ENCODE results near the gene THRAP3. TPM values are rescaled to one million over a fixed set of nuclear protein-coding genes. Genes with fewer than 3 reads are reported as not detected.
A peak's percentile ranks its signal among the peaks of the same experiment; 100 is the strongest.

Gene THRAP3
- total RNA-seq, 1 experiment from 2014 or later: 86.8 TPM

DNA sequence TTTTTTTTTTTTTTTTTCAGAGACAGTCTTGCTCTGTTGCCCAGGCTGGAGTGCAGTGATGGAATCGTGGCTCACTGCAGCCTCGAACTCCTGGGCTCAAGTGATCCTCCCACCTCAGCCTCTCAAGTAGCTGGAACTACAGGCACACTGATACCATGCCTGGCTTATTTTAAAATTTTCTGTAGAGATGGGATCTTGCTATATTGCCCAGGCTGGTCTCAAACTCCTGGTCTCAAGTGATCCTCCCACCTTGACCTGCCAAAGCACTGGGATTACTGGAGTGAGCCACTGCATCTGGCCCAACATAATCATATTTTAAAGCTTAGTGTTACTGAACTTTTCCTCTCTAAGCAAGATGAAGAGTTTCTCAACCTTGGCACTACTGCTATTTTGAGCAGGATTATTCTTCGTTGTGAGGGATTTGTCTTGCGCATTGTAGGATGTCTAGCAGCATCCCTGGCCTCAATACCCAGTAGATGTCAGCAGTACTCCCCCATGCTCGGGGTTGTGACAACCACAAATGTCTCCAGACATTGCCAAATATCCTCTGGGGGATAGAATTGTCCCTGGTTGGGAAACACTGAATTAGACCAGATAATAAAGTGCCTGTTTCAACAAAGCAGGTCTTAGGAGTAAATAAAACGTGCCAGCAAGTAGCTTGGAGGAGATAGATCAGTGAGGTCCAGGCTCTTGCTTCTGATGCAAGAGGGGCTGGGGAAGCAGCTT, 15.1 kb upstream of the THRAP3 start:
- Histone ChIP-seq H3K4me3 (ENCODE audit: low read depth, low read length) (no peak overlapping the region), H3K9me3 (no peaks in the 10 kb centered on the region), H3K36me3 (ENCODE audit: control insufficient read depth, insufficient read depth, low read length) (no peaks in the 10 kb centered on the region), H3K27me3 (replicated peaks; ENCODE audit: control insufficient read depth, insufficient read depth, low read length) (no peaks in the 10 kb centered on the region), H3K4me1 (no peaks in the 10 kb centered on the region)
- intact Hi-C loops (cut with micrococcal nuclease; ENCODE audit: unreplicated experiment): no loop called here
- Mint-ChIP-seq H3K9me3 (ENCODE audit: unreplicated experiment) (no peaks in the 10 kb centered on the region), H3K27me3 (ENCODE audit: insufficient read depth, unreplicated experiment) (no peaks in the 10 kb centered on the region), H3K36me3 (ENCODE audit: insufficient read depth, unreplicated experiment) (no peaks in the 10 kb centered on the region), H3K4me1 (ENCODE audit: low read depth, unreplicated experiment) (no peaks in the 10 kb centered on the region), H3K27ac (ENCODE audit: unreplicated experiment) (no peak overlapping the region), H3K4me3 (ENCODE audit: unreplicated experiment) (no peak overlapping the region)
- DNase-seq: peak in 1 of 2 experiments; percentile 27
- TF ChIP-seq CTCF (IDR thresholded peaks at IDR 0.05; ENCODE audit: insufficient read depth in 1 of 2, low read depth in 1 of 2, low read length in 1 of 2, severe bottlenecking in 1 of 2, unreplicated experiment in 1 of 2): no peak
- POLR2A ChIA-PET: no interaction called here
- no TSS peak for BruUV-seq (replicated peaks)
- CTCF ChIA-PET: interaction anchor here (1.1 kb wide), 1 partner anchor 15 kb away, joined by 5 read pairs; the partner anchor contains the start of gene THRAP3

GRCh38 chr1:36211307-36211706, 12.9 kb upstream of the THRAP3 start:
- no peaks in the 10 kb centered on the region for H3K4me1 ChIP-seq
- intact Hi-C loops (cut with micrococcal nuclease; ENCODE audit: unreplicated experiment): no loop called here
- H3K4me3 Mint-ChIP-seq (ENCODE audit: unreplicated experiment): no peak overlapping the region
- no peaks in the 10 kb centered on the region for H3K9me3 ChIP-seq
- no peak for DNase-seq
- H3K36me3 Mint-ChIP-seq (ENCODE audit: insufficient read depth, unreplicated experiment): no peaks in the 10 kb centered on the region
- no peaks in the 10 kb centered on the region for H3K9me3 Mint-ChIP-seq (ENCODE audit: unreplicated experiment)
- H3K27me3 Mint-ChIP-seq (ENCODE audit: insufficient read depth, unreplicated experiment): no peaks in the 10 kb centered on the region
- no peak for TF ChIP-seq CTCF (IDR thresholded peaks at IDR 0.05; ENCODE audit: insufficient read depth in 1 of 2, low read depth in 1 of 2, low read length in 1 of 2, severe bottlenecking in 1 of 2, unreplicated experiment in 1 of 2)
- H3K27ac Mint-ChIP-seq (ENCODE audit: unreplicated experiment): no peak overlapping the region
- no peak overlapping the region for H3K4me3 ChIP-seq (ENCODE audit: low read depth, low read length)
- H3K4me1 Mint-ChIP-seq (ENCODE audit: low read depth, unreplicated experiment): no peaks in the 10 kb centered on the region
- CTCF ChIA-PET: interaction anchor here (1.2 kb wide), 1 partner anchor 12 kb away, joined by 3 read pairs; no protein-coding TSS in a partner anchor
- H3K27me3 ChIP-seq (replicated peaks; ENCODE audit: control insufficient read depth, insufficient read depth, low read length): no peaks in the 10 kb centered on the region
- no peaks in the 10 kb centered on the region for H3K36me3 ChIP-seq (ENCODE audit: control insufficient read depth, insufficient read depth, low read length)
- no TSS peak for BruUV-seq (replicated peaks)
- POLR2A ChIA-PET: no interaction called here

DNA sequence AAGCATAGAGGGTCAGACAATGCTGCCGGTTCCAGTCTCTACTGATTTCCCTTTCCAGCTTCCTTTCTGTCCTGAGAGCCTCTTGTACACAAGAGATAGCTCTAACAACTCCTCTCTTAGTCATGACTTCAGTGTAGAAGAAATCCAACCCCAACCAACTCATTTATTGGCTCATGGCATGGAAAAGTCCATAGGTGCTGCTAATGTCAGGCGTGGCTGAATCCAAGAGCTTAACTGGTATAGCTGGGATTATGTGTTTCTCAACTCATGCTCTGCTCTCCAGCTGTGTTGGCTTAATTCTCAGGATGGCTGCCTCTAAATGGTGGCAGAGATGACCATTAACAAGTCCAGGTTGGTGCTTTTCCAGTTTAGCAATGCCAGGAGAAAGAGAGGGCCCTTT, 12.4 kb upstream of the THRAP3 start:
- Mint-ChIP-seq H3K27me3 (ENCODE audit: insufficient read depth, unreplicated experiment) (no peaks in the 10 kb centered on the region), H3K27ac (ENCODE audit: unreplicated experiment) (no peak overlapping the region), H3K4me1 (ENCODE audit: low read depth, unreplicated experiment) (no peaks in the 10 kb centered on the region), H3K4me3 (ENCODE audit: unreplicated experiment) (no peak overlapping the region), H3K36me3 (ENCODE audit: insufficient read depth, unreplicated experiment) (no peaks in the 10 kb centered on the region), H3K9me3 (ENCODE audit: unreplicated experiment) (no peaks in the 10 kb centered on the region)
- Histone ChIP-seq H3K36me3 (ENCODE audit: control insufficient read depth, insufficient read depth, low read length) (no peaks in the 10 kb centered on the region), H3K4me1 (no peaks in the 10 kb centered on the region), H3K27me3 (replicated peaks; ENCODE audit: control insufficient read depth, insufficient read depth, low read length) (no peaks in the 10 kb centered on the region), H3K4me3 (ENCODE audit: low read depth, low read length) (no peak overlapping the region), H3K9me3 (no peaks in the 10 kb centered on the region)
- DNase-seq: no peak
- CTCF ChIA-PET: interaction anchor here (1.2 kb wide), 1 partner anchor 12 kb away, joined by 3 read pairs; no protein-coding TSS in a partner anchor
- POLR2A ChIA-PET: no interaction called here
- TF ChIP-seq CTCF (IDR thresholded peaks at IDR 0.05; ENCODE audit: insufficient read depth in 1 of 2, low read depth in 1 of 2, low read length in 1 of 2, severe bottlenecking in 1 of 2, unreplicated experiment in 1 of 2): no peak
- intact Hi-C loops (cut with micrococcal nuclease; ENCODE audit: unreplicated experiment): no loop called here
- BruUV-seq (replicated peaks): no TSS peak

All from Caco-2 (cell line).